Testis (tissue), 3 donors: Measurements from ENCODE around the gene CEP295NL. TPM values are rescaled to one million over a fixed set of nuclear protein-coding genes. Genes with fewer than 3 reads are reported as not detected.

ENCODE experiments used
- DNase-seq: peaks from one replicate; pipeline ENCODE4 v3.0.0-alpha.2; 2019
- H3K27ac ChIP-seq, 2 donors: fragments of 200-600 bp; sonication (generic); one replicate each; pipeline ENCODE4 v1.5.1; 2019
- H3K27me3 ChIP-seq: fragments of 200-600 bp; sonication (generic); one replicate; pipeline ENCODE4 v1.5.1; 2019
- H3K36me3 ChIP-seq: fragments of 200-600 bp; sonication (generic); one replicate; pipeline ENCODE4 v1.5.1; 2017; ENCODE audit warnings: low read depth; ENCODE audit errors: missing control alignments
- H3K4me1 ChIP-seq: fragments of 200-600 bp; sonication (generic); one replicate; pipeline ENCODE4 v1.5.1; 2019
- H3K4me3 ChIP-seq, 2 donors: fragments of 200-600 bp; sonication (generic); one replicate each; pipeline ENCODE4 v1.5.1; 2017 to 2019
- H3K9me3 ChIP-seq: fragments of 200-600 bp; sonication (generic); one replicate; pipeline ENCODE4 v1.5.1; 2017
- POLR2A ChIP-seq: fragments of 450-650 bp; IDR thresholded peaks from one replicate; pipeline ENCODE4 v1.6.1; 2017; ENCODE audit warnings: antibody characterized with exemption, mild to moderate bottlenecking, moderate library complexity
- WGBS, 2 donors: methylation state at CpG; one replicate each; pipeline ENCODE4 v1.1.5; 2018; 5-methylcytosine and 5-hydroxymethylcytosine counted together
- intact Hi-C: fragments of 100-400 bp; cut with DNase I; formaldehyde crosslinking; loops from one replicate; pipeline ENCODE4 v1.15.1; 2023; ENCODE audit warnings: low total_unique reads
- polyA plus RNA-seq: library from polyadenylated mRNA; stranded (reverse); fragments of 350-450 nt; fragmentation: Illumina TruSeq; extraction: RNeasy Lipid Tissue Mini Kit (QIAGEN cat#74804); gene quantifications from one replicate; pipeline ENCODE4 v1.2.3, GENCODE V29; 2014; ENCODE audit warnings: low read depth, low replicate concordance; ENCODE audit not compliant: insufficient read depth
- total RNA-seq, 2 donors: library from RNA; depleted of rRNA; stranded (reverse); fragments of >200 nt; gene quantifications; one replicate each; pipeline ENCODE4 v1.2.3, GENCODE V29; 2016
- TF ChIP-seq, protein P1 (sequence below), 3 experiments: fragments of 450-650 bp in 2 of 3; fragments of 200-600 bp in 1 of 3; sonication (generic) in 1 of 3; IDR thresholded peaks; one replicate each; pipeline ENCODE4 v1.5.1; 2016 to 2019; ENCODE audit warnings: antibody characterized with exemption in 3 of 3, mild to moderate bottlenecking in 2 of 3, moderate library complexity in 1 of 3

CEP295NL gene
- total and polyA plus RNA-seq, 3 donors from 2014 or later, result 32.3 to 100 (median 77.1) TPM

DNA sequence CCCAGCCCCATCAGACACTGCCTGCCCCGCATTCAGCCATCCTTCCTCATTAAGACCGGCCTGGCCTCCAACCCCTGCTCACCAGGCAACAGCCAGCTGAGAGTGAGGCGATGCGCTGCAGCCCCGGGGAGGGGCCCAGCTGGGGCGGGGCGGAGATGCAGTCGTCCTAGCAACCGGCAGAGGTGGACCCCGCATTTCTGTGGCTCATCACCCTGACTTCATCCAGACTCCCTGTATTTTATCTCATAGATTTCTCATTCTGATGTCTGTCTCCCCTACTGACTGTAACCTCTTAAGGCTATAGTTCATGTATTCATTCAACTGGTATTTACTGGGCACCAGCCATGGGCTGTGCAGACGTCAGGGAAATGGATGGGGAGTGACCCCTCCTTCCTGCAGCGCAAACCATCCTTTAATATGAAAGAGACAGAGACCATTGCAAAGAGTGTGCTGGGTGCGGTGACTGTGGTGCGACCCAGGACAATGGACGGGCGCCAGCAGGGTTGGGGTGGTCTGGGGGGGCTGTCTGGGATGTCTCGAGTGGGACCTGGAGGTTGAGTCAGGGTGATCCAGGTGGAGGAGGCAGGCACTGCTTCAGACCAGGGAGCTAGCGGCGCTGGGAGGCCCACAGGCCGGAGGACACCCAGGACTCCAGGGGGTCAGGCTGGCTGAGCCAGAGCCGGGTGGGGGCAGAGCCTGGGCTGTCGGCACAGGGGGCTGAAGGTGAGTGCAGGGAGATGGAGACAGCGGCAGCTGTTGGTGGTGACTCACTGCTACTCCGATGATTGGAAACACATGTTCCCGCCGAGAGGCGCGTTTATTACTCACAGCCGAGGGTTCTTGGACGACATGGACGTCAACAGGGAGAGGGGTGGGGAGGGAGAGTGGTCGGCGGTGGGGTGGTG lies 32.7 kb upstream of the CEP295NL start:
- Histone ChIP-seq H3K36me3 (no peaks in the 10 kb centered on the region), H3K27ac (no peak overlapping the region), H3K4me1 (peaks cover 29% of the 10 kb centered on the region), H3K4me3 (no peak overlapping the region), H3K9me3 (no peaks in the 10 kb centered on the region), H3K27me3 (no peaks in the 10 kb centered on the region)
- DNase-seq, result peak; percentile 73
- TF ChIP-seq, protein P1, sequence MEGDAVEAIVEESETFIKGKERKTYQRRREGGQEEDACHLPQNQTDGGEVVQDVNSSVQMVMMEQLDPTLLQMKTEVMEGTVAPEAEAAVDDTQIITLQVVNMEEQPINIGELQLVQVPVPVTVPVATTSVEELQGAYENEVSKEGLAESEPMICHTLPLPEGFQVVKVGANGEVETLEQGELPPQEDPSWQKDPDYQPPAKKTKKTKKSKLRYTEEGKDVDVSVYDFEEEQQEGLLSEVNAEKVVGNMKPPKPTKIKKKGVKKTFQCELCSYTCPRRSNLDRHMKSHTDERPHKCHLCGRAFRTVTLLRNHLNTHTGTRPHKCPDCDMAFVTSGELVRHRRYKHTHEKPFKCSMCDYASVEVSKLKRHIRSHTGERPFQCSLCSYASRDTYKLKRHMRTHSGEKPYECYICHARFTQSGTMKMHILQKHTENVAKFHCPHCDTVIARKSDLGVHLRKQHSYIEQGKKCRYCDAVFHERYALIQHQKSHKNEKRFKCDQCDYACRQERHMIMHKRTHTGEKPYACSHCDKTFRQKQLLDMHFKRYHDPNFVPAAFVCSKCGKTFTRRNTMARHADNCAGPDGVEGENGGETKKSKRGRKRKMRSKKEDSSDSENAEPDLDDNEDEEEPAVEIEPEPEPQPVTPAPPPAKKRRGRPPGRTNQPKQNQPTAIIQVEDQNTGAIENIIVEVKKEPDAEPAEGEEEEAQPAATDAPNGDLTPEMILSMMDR (IDR thresholded peaks at IDR 0.05), result no peak
- no peak for TF ChIP-seq POLR2A
- WGBS, 2 donors, result 69 to 70% methylated on average over 18 to 33 of the region's 33 CpGs
- intact Hi-C loops, result no loop called here

DNA sequence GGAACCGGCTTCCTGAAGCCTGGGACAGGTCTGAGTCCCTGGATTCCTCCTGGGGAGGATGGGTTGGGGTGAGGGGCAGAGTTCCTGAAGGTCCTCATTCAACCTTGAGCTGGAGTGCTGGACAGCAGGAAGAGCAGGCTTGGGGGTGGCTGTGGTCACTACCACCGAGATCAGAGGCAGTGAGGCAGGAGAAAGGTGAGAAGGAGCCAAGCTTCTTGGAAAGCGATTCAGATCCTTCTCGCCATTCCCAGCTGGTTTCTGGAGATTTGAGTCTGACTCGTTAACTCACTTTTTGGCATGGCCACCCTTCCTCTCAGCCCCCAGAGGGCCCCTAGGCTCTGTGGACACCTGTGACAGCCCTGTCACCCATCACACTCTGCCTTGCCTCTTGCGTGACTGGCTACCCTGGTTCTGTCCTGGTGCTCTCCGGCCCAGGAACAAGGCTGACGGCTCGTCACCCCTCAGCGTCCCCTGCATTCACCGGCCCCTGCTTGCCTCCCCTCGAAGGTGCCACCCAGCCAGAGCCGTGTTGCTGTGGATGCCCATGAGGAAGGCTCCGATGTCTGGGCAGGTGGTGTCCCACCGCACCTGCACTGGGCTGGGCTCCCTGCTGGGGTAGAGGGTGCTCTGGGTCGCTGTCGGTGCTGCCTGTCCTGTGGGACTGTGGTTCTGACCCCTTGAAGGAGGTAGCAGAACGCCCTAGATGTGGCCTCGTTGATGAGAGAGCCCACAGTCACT lies 31.8 kb upstream of the CEP295NL start:
- 70 to 82% methylated on average over 19 of the region's 19 CpGs for WGBS, 2 donors
- intact Hi-C loops, result no loop called here
- TF ChIP-seq, protein P1 (IDR thresholded peaks at IDR 0.05), result no peak
- no peak for TF ChIP-seq POLR2A
- peak overlapping the region; percentile 85 to 91 for H3K27ac ChIP-seq
- H3K4me3 ChIP-seq, result no peak overlapping the region
- no peaks in the 10 kb centered on the region for H3K36me3 ChIP-seq
- DNase-seq, result no peak
- no peaks in the 10 kb centered on the region for H3K9me3 ChIP-seq
- no peaks in the 10 kb centered on the region for H3K27me3 ChIP-seq
- peaks cover 20% of the 10 kb centered on the region for H3K4me1 ChIP-seq

DNA sequence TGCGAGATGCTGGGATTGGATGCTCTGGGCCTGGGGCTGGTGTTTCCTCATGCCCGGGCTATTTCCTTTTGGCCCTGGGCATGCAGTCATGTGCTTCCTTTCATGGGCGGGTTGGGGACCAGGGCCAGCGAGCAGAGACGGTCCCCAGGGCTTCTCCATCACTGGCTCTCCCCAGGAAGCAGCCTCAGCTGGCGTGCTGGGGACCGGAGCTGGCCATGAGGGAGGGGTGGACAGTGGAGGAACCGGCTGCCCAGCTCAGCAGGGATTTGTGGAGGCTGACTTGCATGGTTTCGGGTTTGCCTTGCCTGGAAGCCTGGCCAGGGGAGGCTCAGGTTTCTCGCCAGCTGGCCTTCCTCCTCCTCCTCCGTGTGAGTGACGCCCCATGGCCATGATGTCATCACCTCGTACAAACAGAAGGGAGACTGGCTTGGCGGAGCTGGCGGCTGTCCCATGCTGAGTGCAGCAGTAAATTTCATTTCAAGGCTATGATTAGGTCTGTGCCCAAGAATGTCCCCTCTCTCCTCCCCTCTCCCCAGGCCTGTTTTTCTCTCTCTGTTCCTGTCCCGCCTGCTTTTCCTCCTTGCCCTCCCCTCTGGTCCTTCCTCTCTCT lies 31.1 kb upstream of the CEP295NL start:
- Histone ChIP-seq H3K4me1 (peaks cover 16% of the 10 kb centered on the region), H3K27me3 (no peaks in the 10 kb centered on the region), H3K27ac (peak overlapping the region; percentile 85 to 91), H3K9me3 (no peaks in the 10 kb centered on the region), H3K4me3 (no peak overlapping the region), H3K36me3 (no peaks in the 10 kb centered on the region)
- DNase-seq, result peak; percentile 94
- TF ChIP-seq POLR2A, result no peak
- TF ChIP-seq, protein P1 (IDR thresholded peaks at IDR 0.05), result no peak
- 19 to 25% methylated on average over 5 to 16 of the region's 16 CpGs for WGBS, 2 donors
- intact Hi-C loops, result no loop called here

DNA sequence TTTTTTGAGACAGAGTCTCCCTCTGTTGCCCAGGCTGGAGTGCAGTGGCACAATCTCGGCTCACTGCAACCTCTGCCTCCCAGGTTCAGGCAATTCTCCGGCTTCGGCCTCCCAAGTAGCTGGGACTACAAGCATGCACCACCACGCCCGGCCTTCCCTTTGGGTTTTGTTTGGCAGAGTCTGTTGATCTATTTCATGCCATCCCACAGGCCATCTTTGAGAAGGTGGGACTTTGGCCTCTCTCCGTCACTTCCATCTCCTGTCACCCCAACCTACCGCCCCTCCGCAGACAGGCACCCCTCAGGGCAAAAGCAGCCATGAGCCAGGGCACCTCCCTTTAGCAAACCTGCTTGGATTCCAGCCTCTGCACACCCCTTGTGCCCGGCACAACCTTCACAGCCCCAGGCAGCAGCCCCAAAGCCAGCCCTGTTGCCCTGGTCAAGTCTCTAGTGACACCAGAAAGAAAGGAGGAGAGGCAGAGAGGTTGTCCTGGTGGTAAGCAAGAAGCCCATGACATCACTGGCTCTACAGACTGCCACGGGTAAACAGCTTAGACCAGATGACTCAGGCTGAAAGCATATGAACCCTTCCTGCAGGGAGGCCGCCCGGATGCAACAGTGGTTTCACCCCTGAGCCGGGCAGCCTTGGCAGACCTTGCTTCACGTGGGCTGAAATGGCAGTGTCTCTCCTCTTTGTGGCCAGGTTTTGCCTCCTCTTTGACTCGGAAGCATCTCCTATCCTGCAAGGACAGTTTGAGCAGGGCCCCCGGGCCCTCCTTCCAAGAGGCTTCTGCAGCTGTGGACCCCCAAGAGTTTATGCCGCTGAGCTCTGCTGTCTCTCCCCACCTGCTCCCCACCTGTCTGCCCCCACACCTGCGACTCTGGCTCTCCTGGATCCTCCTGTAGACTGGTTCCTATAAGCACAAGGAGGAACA lies 30.3 kb upstream of the CEP295NL start:
- no peak overlapping the region for H3K4me3 ChIP-seq
- peak overlapping the region; percentile 85 to 91 for H3K27ac ChIP-seq
- no peaks in the 10 kb centered on the region for H3K27me3 ChIP-seq
- intact Hi-C loops, result no loop called here
- DNase-seq, result no peak
- 78 to 79% methylated on average over 18 of the region's 18 CpGs for WGBS, 2 donors
- H3K9me3 ChIP-seq, result no peaks in the 10 kb centered on the region
- H3K4me1 ChIP-seq, result peaks cover 16% of the 10 kb centered on the region
- H3K36me3 ChIP-seq, result no peaks in the 10 kb centered on the region
- TF ChIP-seq POLR2A, result no peak
- TF ChIP-seq, protein P1 (IDR thresholded peaks at IDR 0.05), result no peak
